ENCODE measurements around the gene SERINC5.

The SERINC5 gene

DNA sequence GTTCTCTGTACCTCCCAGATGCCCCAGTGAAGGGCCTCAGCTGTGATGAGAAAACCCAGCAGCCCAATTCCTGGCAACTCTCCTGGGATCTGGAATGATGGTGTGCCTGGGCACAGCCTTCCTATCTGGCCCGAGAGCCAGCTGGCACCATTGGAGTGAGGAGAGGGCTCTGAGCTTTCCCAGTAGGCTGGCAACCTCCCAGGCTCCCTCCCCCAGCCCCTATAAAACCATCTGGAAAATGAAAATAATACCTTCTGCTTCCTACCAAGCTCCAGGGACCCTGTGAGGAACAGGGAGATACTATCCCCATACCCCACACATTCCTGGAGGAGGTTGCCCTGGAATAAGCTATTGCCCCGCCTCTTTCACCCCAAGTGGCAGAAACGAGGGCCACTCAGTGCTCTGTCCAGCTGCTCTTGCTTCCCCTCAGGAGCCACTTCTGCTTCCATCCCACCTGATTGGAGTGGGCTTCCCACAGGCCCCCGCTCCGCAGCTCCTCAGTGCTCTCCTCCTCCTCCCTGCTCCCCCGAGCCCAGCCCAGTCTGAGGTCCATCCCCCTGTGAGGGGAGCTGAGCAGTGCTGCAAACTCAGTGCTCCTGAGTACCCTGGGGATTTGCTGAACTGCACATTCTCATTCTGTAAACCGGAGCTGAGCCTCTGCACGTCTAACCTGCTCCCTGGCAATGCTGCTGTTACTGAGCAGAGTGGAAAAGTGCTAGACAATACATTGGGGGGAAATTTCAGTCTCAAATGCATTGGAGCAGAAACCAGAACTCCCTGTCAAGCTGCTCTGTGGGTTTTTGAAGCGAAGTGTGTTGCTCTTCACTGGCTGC lies 146.0 kb downstream of the SERINC5 start:
- Histone ChIP-seq H4K20me1 (ENCODE audit: insufficient read depth) (no peaks in the 10 kb centered on the region), H3K27ac (no peak overlapping the region), H3K79me2 (ENCODE audit: insufficient read depth, low read depth) (no peaks in the 10 kb centered on the region), H2AFZ (ENCODE audit: low read depth) (no peak overlapping the region), H3K27me3 (ENCODE audit: insufficient read depth, low read depth) (no peaks in the 10 kb centered on the region), H3K4me3 (IDR thresholded peaks at IDR 0.05; ENCODE audit: insufficient read depth, low read depth, low read length) (no peak overlapping the region), H3K4me2 (no peak overlapping the region), H3K4me1 (ENCODE audit: low read depth, poor library complexity, severe bottlenecking) (no peaks in the 10 kb centered on the region), H3K9ac (no peak overlapping the region), H3K36me3 (ENCODE audit: insufficient read depth) (no peaks in the 10 kb centered on the region)
- TF ChIP-seq, protein P1, sequence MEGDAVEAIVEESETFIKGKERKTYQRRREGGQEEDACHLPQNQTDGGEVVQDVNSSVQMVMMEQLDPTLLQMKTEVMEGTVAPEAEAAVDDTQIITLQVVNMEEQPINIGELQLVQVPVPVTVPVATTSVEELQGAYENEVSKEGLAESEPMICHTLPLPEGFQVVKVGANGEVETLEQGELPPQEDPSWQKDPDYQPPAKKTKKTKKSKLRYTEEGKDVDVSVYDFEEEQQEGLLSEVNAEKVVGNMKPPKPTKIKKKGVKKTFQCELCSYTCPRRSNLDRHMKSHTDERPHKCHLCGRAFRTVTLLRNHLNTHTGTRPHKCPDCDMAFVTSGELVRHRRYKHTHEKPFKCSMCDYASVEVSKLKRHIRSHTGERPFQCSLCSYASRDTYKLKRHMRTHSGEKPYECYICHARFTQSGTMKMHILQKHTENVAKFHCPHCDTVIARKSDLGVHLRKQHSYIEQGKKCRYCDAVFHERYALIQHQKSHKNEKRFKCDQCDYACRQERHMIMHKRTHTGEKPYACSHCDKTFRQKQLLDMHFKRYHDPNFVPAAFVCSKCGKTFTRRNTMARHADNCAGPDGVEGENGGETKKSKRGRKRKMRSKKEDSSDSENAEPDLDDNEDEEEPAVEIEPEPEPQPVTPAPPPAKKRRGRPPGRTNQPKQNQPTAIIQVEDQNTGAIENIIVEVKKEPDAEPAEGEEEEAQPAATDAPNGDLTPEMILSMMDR (conservative IDR thresholded peaks at IDR 0.05; ENCODE audit: low read depth, low read length): no peak

DNA sequence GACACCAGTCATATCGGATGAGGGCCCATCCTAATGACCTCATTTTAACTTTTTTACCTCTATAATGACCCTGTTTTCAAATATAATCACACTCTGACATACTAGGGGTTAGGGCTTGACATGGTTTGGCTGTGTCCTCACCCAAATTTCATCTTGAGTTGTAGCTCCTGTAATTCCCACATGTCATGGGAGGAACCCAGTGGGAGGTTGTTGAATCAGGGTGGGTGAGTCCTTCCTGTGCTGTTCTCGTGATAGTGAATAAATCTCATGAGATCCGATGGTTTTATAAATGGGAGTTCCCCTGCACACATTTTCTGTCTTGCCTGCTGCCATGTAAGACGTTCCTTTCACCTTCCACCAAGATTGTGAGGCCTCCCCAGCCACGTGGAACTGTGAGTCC lies 148.9 kb downstream of the SERINC5 start:
- H3K4me1 ChIP-seq (ENCODE audit: low read depth, poor library complexity, severe bottlenecking): no peaks in the 10 kb centered on the region
- no peaks in the 10 kb centered on the region for H3K36me3 ChIP-seq (ENCODE audit: insufficient read depth)
- no peak overlapping the region for H2AFZ ChIP-seq (ENCODE audit: low read depth)
- no peak overlapping the region for H3K4me3 ChIP-seq (IDR thresholded peaks at IDR 0.05; ENCODE audit: insufficient read depth, low read depth, low read length)
- TF ChIP-seq, protein P1 (conservative IDR thresholded peaks at IDR 0.05; ENCODE audit: low read depth, low read length): no peak
- no peaks in the 10 kb centered on the region for H4K20me1 ChIP-seq (ENCODE audit: insufficient read depth)
- no peak overlapping the region for H3K27ac ChIP-seq
- no peak overlapping the region for H3K4me2 ChIP-seq
- no peaks in the 10 kb centered on the region for H3K27me3 ChIP-seq (ENCODE audit: insufficient read depth, low read depth)
- H3K9ac ChIP-seq: no peak overlapping the region
- H3K79me2 ChIP-seq (ENCODE audit: insufficient read depth, low read depth): no peaks in the 10 kb centered on the region

DNA sequence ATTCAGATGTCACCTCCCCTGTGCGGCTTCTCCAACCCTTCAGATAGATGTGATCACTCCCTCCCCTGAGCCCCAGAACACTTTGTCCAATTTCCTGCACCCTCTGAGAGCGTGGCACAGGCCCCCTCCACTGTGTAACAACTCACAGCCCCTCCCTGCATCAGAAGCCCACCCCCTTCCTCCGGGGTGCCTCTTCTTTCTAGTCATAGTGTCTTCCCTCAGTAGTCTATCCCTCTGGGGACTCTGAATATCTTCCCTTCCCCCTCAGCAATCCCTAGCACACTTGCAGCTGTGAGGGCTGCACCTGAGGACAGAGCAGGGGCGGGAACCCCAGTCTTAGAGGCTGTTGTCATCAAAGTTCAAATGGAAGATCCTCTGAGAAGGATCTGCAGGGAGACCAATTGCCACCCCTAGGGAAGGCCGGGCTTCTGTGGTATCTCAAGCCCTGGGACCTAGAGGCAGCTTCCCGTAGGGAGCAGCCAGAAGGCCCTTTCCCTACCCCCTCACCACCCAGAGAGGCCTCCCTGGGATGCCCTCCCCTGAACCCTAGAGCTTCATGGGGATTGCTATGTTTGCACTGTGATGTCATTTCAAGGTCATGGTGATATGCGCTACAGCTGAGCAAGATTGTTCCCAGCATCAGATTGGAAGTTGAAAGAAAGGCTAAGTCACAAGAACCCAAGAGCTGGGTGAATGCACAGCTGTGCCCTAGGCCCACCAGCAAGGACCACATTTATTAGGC lies 150.0 kb downstream of the SERINC5 start:
- no peak overlapping the region for H3K4me3 ChIP-seq (IDR thresholded peaks at IDR 0.05; ENCODE audit: insufficient read depth, low read depth, low read length)
- no peaks in the 10 kb centered on the region for H3K4me1 ChIP-seq (ENCODE audit: low read depth, poor library complexity, severe bottlenecking)
- H3K36me3 ChIP-seq (ENCODE audit: insufficient read depth): no peaks in the 10 kb centered on the region
- H3K27ac ChIP-seq: no peak overlapping the region
- H3K79me2 ChIP-seq (ENCODE audit: insufficient read depth, low read depth): no peaks in the 10 kb centered on the region
- H4K20me1 ChIP-seq (ENCODE audit: insufficient read depth): no peaks in the 10 kb centered on the region
- no peak overlapping the region for H2AFZ ChIP-seq (ENCODE audit: low read depth)
- TF ChIP-seq, protein P1 (conservative IDR thresholded peaks at IDR 0.05; ENCODE audit: low read depth, low read length): no peak
- no peak overlapping the region for H3K4me2 ChIP-seq
- no peak overlapping the region for H3K9ac ChIP-seq
- H3K27me3 ChIP-seq (ENCODE audit: insufficient read depth, low read depth): no peaks in the 10 kb centered on the region

GRCh38 chr5:80103371-80103770 lies 152.5 kb downstream of the SERINC5 start:
- no peaks in the 10 kb centered on the region for H3K4me1 ChIP-seq (ENCODE audit: low read depth, poor library complexity, severe bottlenecking)
- H3K79me2 ChIP-seq (ENCODE audit: insufficient read depth, low read depth): no peaks in the 10 kb centered on the region
- no peak overlapping the region for H3K27ac ChIP-seq
- TF ChIP-seq, protein P1 (conservative IDR thresholded peaks at IDR 0.05; ENCODE audit: low read depth, low read length): no peak
- H3K4me2 ChIP-seq: no peak overlapping the region
- no peaks in the 10 kb centered on the region for H3K36me3 ChIP-seq (ENCODE audit: insufficient read depth)
- H3K4me3 ChIP-seq (IDR thresholded peaks at IDR 0.05; ENCODE audit: insufficient read depth, low read depth, low read length): no peak overlapping the region
- no peak overlapping the region for H2AFZ ChIP-seq (ENCODE audit: low read depth)
- no peak overlapping the region for H3K9ac ChIP-seq
- no peaks in the 10 kb centered on the region for H4K20me1 ChIP-seq (ENCODE audit: insufficient read depth)
- no peaks in the 10 kb centered on the region for H3K27me3 ChIP-seq (ENCODE audit: insufficient read depth, low read depth)

All from KMS-11 (cell line).